SK-N-MC (cell line): ENCODE measurements around the gene LMTK2.

Experiments
- EZH2 ChIP-seq: fragments of 200-600 bp; sonication (generic); IDR thresholded peaks from one replicate; pipeline ENCODE4 v1.6.1; 2017; ENCODE audit warnings: antibody characterized with exemption
- FOXP2 ChIP-seq: optimal IDR thresholded peaks from 2 replicates; pipeline ENCODE3; 2011; ENCODE audit warnings: mild to moderate bottlenecking, moderate library complexity; ENCODE audit not compliant: insufficient read depth; ENCODE audit errors: extremely low read length, control extremely low read depth
- POLR2AphosphoS5 ChIP-seq: IDR thresholded peaks from 2 replicates; pipeline ENCODE4 v1.6.1; 2012; ENCODE audit warnings: mild to moderate bottlenecking, low read depth, low read length, borderline replicate concordance

- no peak for TF ChIP-seq FOXP2
- no peak for TF ChIP-seq EZH2
- no peak for TF ChIP-seq POLR2AphosphoS5
These were observed 82.9 kb downstream of the LMTK2 start for GRCh38 chr7:98189559-98189958.
